Keratinocyte (primary cell): ENCODE results near the gene DSC2. TPM values are rescaled to one million over a fixed set of nuclear protein-coding genes. Genes with fewer than 3 reads are reported as not detected.

Experiments used
- DNase-seq: peaks from one replicate; pipeline ENCODE4 v3.0.0-alpha.2; 2011; ENCODE audit warnings: low read depth, missing footprints, low spot score
- FAIRE-seq: peaks from 2 replicates; lab custom pipeline; 2011; peaks lifted over from hg19 to GRCh38; lab: Jason Lieb, UNC
- H2AFZ ChIP-seq: 2 replicates; pipeline ENCODE4 v1.6.0; 2012; ENCODE audit warnings: low read length, control low read depth, inconsistent platforms; ENCODE audit not compliant: control insufficient read depth
- H3K27ac ChIP-seq: 2 replicates; pipeline ENCODE4 v1.5.1; 2011; ENCODE audit warnings: low read length; ENCODE audit not compliant: control insufficient read depth, insufficient read depth
- H3K27me3 ChIP-seq: 3 replicates; pipeline ENCODE4 v1.6.0; 2011; ENCODE audit warnings: low read length; ENCODE audit not compliant: control insufficient read depth, insufficient read depth; ENCODE audit errors: extremely low read depth
- H3K36me3 ChIP-seq, 2 experiments: 2 replicates in 1 of 2; 3 replicates in 1 of 2; pipeline ENCODE4 v1.5.1; 2011; ENCODE audit warnings: low read length in 2 of 2, mild to moderate bottlenecking in 1 of 2; ENCODE audit not compliant: control insufficient read depth in 2 of 2, insufficient read depth in 2 of 2; ENCODE audit errors: extremely low read depth in 1 of 2
- H3K4me1 ChIP-seq: 3 replicates; pipeline ENCODE4 v1.5.1; 2011; ENCODE audit warnings: low read length; ENCODE audit not compliant: control insufficient read depth, insufficient read depth; ENCODE audit errors: extremely low read depth
- H3K4me2 ChIP-seq: 3 replicates; pipeline ENCODE4 v1.6.0; 2011; ENCODE audit warnings: low read depth, low read length; ENCODE audit not compliant: control insufficient read depth, insufficient read depth; ENCODE audit errors: extremely low read depth
- H3K4me3 ChIP-seq, 3 experiments: fragments of 200-600 bp in 1 of 3; sonication (generic) in 1 of 3; 2 replicates in 2 of 3; 3 replicates in 1 of 3; pipeline ENCODE4 v1.5.1; 2011 to 2016; ENCODE audit warnings: low read length in 3 of 3, mild to moderate bottlenecking in 3 of 3, control low read depth in 2 of 3, inconsistent platforms in 1 of 3, low read depth in 1 of 3, mixed read lengths in 1 of 3, mixed run types in 1 of 3, moderate library complexity in 1 of 3; ENCODE audit not compliant: control insufficient read depth in 2 of 3, insufficient read depth in 2 of 3; ENCODE audit errors: extremely low read depth in 1 of 3
- H3K79me2 ChIP-seq: 2 replicates; pipeline ENCODE4 v1.6.0; 2012; ENCODE audit warnings: low read length; ENCODE audit not compliant: control insufficient read depth, insufficient read depth
- H3K9ac ChIP-seq: 3 replicates; pipeline ENCODE4 v1.6.0; 2011; ENCODE audit warnings: low read length; ENCODE audit not compliant: control insufficient read depth, insufficient read depth; ENCODE audit errors: extremely low read depth
- H3K9me1 ChIP-seq: 3 replicates; pipeline ENCODE4 v1.6.0; 2011; ENCODE audit warnings: low read length; ENCODE audit not compliant: control insufficient read depth, insufficient read depth; ENCODE audit errors: extremely low read depth
- H3K9me3 ChIP-seq: 2 replicates; pipeline ENCODE4 v1.5.1; 2012; ENCODE audit warnings: low read depth, low read length; ENCODE audit not compliant: control insufficient read depth
- H4K20me1 ChIP-seq: 3 replicates; pipeline ENCODE4 v1.6.0; 2011; ENCODE audit warnings: low read length; ENCODE audit not compliant: control insufficient read depth, insufficient read depth; ENCODE audit errors: extremely low read depth
- CTCF ChIP-seq, 3 experiments: IDR thresholded peaks in 1 of 3; conservative IDR thresholded peaks in 1 of 3; optimal IDR thresholded peaks in 1 of 3; 2 replicates in 2 of 3; 3 replicates in 1 of 3; pipeline versions ENCODE3 to v1.5.1; 2011; ENCODE audit warnings: low read length in 3 of 3, mild to moderate bottlenecking in 3 of 3, moderate library complexity in 2 of 3, control low read depth in 1 of 3, inconsistent platforms in 1 of 3; ENCODE audit not compliant: insufficient read depth in 2 of 3; ENCODE audit errors: extremely low read depth in 1 of 3
- EZH2 ChIP-seq: IDR thresholded peaks from one replicate; pipeline ENCODE4 v1.6.1; 2012; ENCODE audit warnings: inconsistent platforms, mild to moderate bottlenecking, low read length, moderate library complexity
- dilution Hi-C: fragments of 300-500 bp; cut with MboI; formaldehyde crosslinking; loops from one replicate; pipeline ENCODE4 v1.7.0; 2020; ENCODE audit warnings: low sequenced_read_pairs; ENCODE audit not compliant: extremely low pct_ligation_motif_present
- polyA plus RNA-seq, 5 experiments: library from polyadenylated mRNA; depleted of rRNA in 3 of 5; stranded (reverse) in 3 of 5; stranded (forward) in 1 of 5; unstranded in 1 of 5; fragments of >200 nt; gene quantifications; 1 replicate in 1 of 5; 2 replicates in 3 of 5; 3 replicates in 1 of 5; pipeline versions ENCODE4 v1.2.1 to v1.2.3, GENCODE V29; 2011 to 2012; ENCODE audit warnings: missing spikeins in 2 of 5, low read depth in 1 of 5, low replicate concordance in 1 of 5

DSC2 gene
- polyA plus RNA-seq, 1 donor (not counting 4 experiments of a cell fraction or from before 2014, with no cell fraction given) = 37.1 TPM

DNA sequence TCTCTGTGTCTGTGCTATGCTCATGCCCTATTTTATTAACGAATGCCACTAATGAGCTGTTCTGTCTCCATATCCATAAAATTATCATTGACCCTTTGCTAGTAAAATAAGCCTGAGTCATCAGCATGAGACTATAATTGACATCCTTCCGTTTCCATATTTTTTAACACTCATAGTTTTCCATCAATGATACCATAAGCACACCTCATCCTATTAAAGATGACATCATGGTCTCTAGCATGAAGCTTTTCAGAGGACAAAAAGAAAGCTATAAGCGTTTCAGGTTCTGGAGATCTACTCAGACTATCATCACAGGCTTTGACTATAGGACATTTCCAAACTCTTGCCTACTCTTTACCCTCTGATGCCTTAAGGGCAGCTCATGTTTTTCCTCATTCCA is 1.2 kb upstream of the DSC2 start:
- peak overlapping the region; percentile 92 for H3K9ac ChIP-seq

GRCh38 chr18:31102941-31103340 is 720 bp upstream of the DSC2 start:
- peaks cover 35% of the 10 kb centered on the region for H3K79me2 ChIP-seq
- TF ChIP-seq EZH2 = no peak
- TF ChIP-seq CTCF (optimal IDR thresholded peaks at IDR 0.05 in 1 of 3, IDR thresholded peaks at IDR 0.05 in 1 of 3, conservative IDR thresholded peaks at IDR 0.05 in 1 of 3; ENCODE audit: extremely low read depth in 1 of 3, insufficient read depth in 2 of 3, low read length in 3 of 3) = no peak
- H3K36me3 ChIP-seq = no peaks in the 10 kb centered on the region
- FAIRE-seq = peak; percentile 94
- no peaks in the 10 kb centered on the region for H4K20me1 ChIP-seq
- H3K9me3 ChIP-seq = no peaks in the 10 kb centered on the region
- no peak overlapping the region for H2AFZ ChIP-seq
- H3K27ac ChIP-seq = peak overlapping the region; percentile 90
- H3K4me2 ChIP-seq = peak overlapping the region; percentile 96
- H3K9me1 ChIP-seq = no peaks in the 10 kb centered on the region
- H3K9ac ChIP-seq = peak overlapping the region; percentile 92
- H3K4me3 ChIP-seq = peak overlapping the region; percentile 69 to 89 (median 89)
- H3K4me1 ChIP-seq = peaks cover 31% of the 10 kb centered on the region
- dilution Hi-C loops = no loop called here
- H3K27me3 ChIP-seq = no peaks in the 10 kb centered on the region
- DNase-seq = peak; percentile 71

More for the DNA sequence above, 1.2 kb upstream of the DSC2 start:
- Histone ChIP-seq H3K27me3 (no peaks in the 10 kb centered on the region), H3K27ac (peak overlapping the region; percentile 90), H2AFZ (peak overlapping the region; percentile 44), H3K4me3 (peak overlapping the region; percentile 8 to 36 (median 24)), H4K20me1 (no peaks in the 10 kb centered on the region), H3K36me3 (no peaks in the 10 kb centered on the region), H3K9me1 (no peaks in the 10 kb centered on the region), H3K4me2 (peak overlapping the region; percentile 96), H3K9me3 (no peaks in the 10 kb centered on the region), H3K79me2 (peaks cover 31% of the 10 kb centered on the region), H3K4me1 (peaks cover 31% of the 10 kb centered on the region)
- FAIRE-seq (no peak), DNase-seq (peak; percentile 71)
- dilution Hi-C loops = no loop called here
- TF ChIP-seq EZH2 (no peak), CTCF (optimal IDR thresholded peaks at IDR 0.05 in 1 of 3, IDR thresholded peaks at IDR 0.05 in 1 of 3, conservative IDR thresholded peaks at IDR 0.05 in 1 of 3; ENCODE audit: extremely low read depth in 1 of 3, insufficient read depth in 2 of 3, low read length in 3 of 3) (no peak)
